Measurements from ENCODE around the gene PRKAG2. TPM values are rescaled to one million over a fixed set of nuclear protein-coding genes. Genes with fewer than 3 reads are reported as not detected.

PRKAG2 gene
- total and polyA plus RNA-seq, 8 donors: 12.9 to 34.6 (median 18.0) TPM

DNA sequence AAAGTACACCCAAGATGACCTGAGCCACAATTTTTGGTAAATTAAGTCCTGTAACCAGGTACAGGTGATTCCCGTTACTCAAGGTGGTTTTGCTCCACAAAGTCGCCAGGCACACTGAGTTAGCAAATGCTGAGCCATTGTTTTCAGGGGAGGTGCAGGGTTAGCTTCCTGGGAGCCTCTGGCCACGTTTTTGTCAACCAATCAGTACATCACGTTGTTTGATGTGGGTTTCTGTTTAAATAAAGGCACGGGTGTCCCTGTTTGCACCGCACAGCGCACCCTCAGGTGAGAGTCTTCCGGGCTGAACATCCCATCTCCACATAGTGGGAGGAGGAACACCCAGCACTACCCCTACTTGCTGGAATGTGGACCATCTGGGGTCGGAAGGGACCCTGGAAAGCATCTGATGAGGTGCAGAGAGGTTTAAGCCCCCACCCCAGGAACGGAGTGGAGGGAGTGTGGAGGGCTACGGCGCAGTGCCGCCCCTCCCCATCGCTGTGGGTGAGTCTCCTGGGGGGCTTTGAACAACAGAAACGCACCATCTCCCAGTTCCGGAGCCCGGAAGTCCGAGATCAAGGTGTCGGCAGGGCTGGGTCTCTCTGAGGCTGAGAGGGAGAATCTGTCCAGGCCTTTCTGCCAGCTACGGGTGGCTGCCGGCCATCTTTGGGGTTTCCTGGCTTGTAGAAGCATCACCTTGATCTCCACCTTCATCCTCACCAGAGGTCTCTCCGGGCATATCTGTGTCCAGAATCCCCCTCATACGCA is 42.5 kb downstream of the PRKAG2 start:
- ATAC-seq (no peak), DNase-seq (peak in 1 of 4 donors; percentile 62)
- intact Hi-C loops (cut with DNase I): no loop called here
- no peaks in the 10 kb centered on the region for H3K9me3 ChIP-seq
- no peaks in the 10 kb centered on the region for H3K36me3 ChIP-seq
- no peak overlapping the region for H3K27ac ChIP-seq
- no peak overlapping the region for H3K4me3 ChIP-seq
- H3K4me1 ChIP-seq: peaks cover 0 to 18% of the 10 kb centered on the region in 2 donors
- no peaks in the 10 kb centered on the region for H3K27me3 ChIP-seq
- TF ChIP-seq, protein P1, sequence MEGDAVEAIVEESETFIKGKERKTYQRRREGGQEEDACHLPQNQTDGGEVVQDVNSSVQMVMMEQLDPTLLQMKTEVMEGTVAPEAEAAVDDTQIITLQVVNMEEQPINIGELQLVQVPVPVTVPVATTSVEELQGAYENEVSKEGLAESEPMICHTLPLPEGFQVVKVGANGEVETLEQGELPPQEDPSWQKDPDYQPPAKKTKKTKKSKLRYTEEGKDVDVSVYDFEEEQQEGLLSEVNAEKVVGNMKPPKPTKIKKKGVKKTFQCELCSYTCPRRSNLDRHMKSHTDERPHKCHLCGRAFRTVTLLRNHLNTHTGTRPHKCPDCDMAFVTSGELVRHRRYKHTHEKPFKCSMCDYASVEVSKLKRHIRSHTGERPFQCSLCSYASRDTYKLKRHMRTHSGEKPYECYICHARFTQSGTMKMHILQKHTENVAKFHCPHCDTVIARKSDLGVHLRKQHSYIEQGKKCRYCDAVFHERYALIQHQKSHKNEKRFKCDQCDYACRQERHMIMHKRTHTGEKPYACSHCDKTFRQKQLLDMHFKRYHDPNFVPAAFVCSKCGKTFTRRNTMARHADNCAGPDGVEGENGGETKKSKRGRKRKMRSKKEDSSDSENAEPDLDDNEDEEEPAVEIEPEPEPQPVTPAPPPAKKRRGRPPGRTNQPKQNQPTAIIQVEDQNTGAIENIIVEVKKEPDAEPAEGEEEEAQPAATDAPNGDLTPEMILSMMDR (IDR thresholded peaks at IDR 0.05): no peak

DNA sequence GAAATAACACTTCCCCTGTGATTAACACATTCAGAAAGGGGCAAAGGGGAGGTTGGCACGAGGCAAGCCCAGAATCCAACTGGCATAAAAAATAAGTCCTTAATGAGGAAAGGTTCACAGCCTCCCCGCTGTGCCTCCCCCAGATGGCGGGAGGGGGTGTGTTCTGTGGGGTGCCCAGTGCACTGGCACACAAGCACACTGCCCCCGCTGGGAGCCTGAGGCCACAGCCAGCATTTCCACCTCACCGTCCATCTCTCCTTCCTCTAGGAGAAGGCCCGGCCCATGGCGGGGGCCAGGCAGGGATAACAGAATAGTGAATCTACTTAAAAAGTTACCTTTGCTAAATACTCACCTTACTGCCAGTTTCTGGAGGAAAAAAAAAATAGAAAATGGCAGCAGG is 43.2 kb downstream of the PRKAG2 start:
- DNase-seq (peak in 1 of 4 donors; percentile 68), ATAC-seq (no peak)
- Histone ChIP-seq H3K9me3 (no peaks in the 10 kb centered on the region), H3K4me3 (no peak overlapping the region), H3K27ac (no peak overlapping the region), H3K36me3 (no peaks in the 10 kb centered on the region), H3K4me1 (peaks cover 0 to 11% of the 10 kb centered on the region in 2 donors), H3K27me3 (no peaks in the 10 kb centered on the region)
- TF ChIP-seq, protein P1 (IDR thresholded peaks at IDR 0.05): no peak
- intact Hi-C loops (cut with DNase I): no loop called here

DNA sequence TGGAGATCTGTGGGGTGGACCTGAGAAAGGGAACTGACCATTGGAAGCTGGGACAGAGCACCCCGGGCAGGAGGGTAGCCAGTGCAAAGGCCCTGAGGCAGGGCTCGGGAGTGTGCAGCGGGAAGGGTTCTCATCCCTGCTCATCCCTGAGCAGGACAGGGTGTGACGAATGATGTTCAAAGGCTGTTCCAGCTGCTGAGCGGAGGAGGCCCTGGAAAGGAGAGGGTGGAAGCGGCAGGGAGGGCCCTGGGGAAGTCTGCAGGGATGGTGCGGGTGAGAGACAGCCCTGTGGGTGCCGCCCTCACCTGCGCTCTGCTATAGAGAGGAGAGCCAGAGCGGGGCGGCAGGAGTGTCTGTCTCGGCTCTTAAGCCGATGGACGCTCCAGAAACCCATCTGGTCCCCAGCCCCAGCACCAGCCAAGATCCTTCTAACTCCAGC is 43.7 kb downstream of the PRKAG2 start:
- TF ChIP-seq, protein P1 (IDR thresholded peaks at IDR 0.05): no peak
- H3K27me3 ChIP-seq: no peaks in the 10 kb centered on the region
- H3K4me1 ChIP-seq: peaks cover 0 to 6% of the 10 kb centered on the region in 2 donors
- intact Hi-C loops (cut with DNase I): no loop called here
- ATAC-seq (no peak), DNase-seq (peak in 1 of 4 donors; percentile 50)
- H3K9me3 ChIP-seq: no peaks in the 10 kb centered on the region
- H3K4me3 ChIP-seq: no peak overlapping the region
- no peaks in the 10 kb centered on the region for H3K36me3 ChIP-seq
- no peak overlapping the region for H3K27ac ChIP-seq

DNA sequence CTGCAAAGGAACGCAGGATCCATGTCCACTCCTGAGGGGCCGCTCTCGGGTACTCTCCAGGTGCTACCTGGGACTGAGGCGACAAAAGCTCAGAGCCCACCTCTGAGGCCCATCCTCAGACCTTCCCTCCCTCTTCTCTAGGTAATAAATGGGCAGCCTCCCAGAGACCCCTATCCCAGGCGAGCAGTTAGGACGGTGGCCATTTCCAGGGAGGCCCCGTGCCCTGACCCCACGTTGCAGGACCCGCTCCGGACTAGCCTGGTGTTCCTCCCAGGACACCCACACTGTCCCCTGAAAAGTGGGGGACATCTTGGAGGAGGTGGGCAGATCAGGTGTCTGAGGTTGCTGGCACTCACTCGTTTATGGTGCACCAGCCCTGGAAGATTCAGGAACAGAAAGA is 44.3 kb downstream of the PRKAG2 start:
- ATAC-seq (no peak), DNase-seq (peak in 1 of 4 donors; percentile 55)
- intact Hi-C loops (cut with DNase I): no loop called here
- no peaks in the 10 kb centered on the region for H3K9me3 ChIP-seq
- no peak overlapping the region for H3K4me3 ChIP-seq
- no peak overlapping the region for H3K27ac ChIP-seq
- no peaks in the 10 kb centered on the region for H3K36me3 ChIP-seq
- no peaks in the 10 kb centered on the region for H3K27me3 ChIP-seq
- H3K4me1 ChIP-seq: peaks cover 0 to under 1% of the 10 kb centered on the region in 2 donors
- TF ChIP-seq, protein P1 (IDR thresholded peaks at IDR 0.05): no peak

DNA sequence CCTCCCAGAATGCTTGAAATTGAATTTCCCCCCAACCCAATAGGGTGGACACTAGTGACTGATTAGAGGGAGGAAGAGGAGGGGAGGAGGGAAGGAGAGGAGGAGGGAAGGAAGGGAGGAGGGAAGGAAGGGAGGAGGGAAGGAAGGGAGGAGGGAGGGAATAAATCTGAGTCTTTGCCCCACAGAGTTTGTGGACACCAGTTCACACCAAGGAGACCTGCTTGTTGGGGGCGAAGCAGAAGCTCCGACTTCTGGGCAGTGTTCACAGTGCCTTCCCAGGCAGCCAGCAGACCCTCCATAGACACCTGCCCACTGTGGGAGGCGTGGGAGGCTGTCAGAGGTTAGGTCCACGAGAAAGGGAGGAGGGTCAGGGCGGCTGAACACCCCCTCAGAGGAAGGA is 44.8 kb downstream of the PRKAG2 start:
- ATAC-seq: no peak
- Histone ChIP-seq H3K4me3 (no peak overlapping the region), H3K9me3 (no peaks in the 10 kb centered on the region), H3K27ac (no peak overlapping the region), H3K4me1 (no peaks in the 10 kb centered on the region), H3K27me3 (no peaks in the 10 kb centered on the region), H3K36me3 (no peaks in the 10 kb centered on the region)
- TF ChIP-seq, protein P1 (IDR thresholded peaks at IDR 0.05): no peak
- DNase-seq: no peak
- intact Hi-C loops (cut with DNase I): no loop called here

Measured in left lung (tissue), 10 donors.